ENCODE results near the gene MPZL2.

MPZL2 gene

DNA sequence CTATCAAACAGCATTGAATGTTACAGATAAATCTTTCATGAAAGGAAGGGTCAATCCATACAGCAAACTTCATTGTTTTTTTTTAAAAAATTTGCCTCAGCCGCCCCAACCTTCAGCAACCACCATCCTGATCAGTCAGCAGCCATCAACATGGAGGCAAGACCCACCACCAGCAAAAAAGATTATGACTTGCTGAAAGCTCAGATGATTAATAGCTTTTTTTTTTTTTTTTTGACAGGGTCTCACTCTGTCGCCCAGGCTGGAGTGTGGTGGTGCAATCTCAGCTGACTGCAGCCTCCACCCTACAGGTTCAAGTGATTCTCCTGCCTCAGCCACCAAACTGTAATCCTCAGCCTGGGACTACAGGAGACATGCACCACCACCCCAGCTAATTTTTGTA is 22.4 kb upstream of the MPZL2 start:
- Histone ChIP-seq H3K4me3 (ENCODE audit: insufficient read depth, low read depth, low read length) (no peak overlapping the region), H3K9me3 (ENCODE audit: control insufficient read depth, low read length) (no peaks in the 10 kb centered on the region), H3K27me3 (ENCODE audit: control insufficient read depth, insufficient read depth, low read length, poor library complexity, severe bottlenecking) (no peaks in the 10 kb centered on the region), H3K36me3 (ENCODE audit: control insufficient read depth, insufficient read depth, low read length) (no peaks in the 10 kb centered on the region), H3K4me1 (ENCODE audit: control insufficient read depth, insufficient read depth, low read length) (no peaks in the 10 kb centered on the region), H3K27ac (ENCODE audit: insufficient read depth, low read depth, low read length, poor library complexity, severe bottlenecking) (no peak overlapping the region)
- WGBS, 2 experiments = 72 to 88% methylated on average over 2 of the region's 2 CpGs

- Histone ChIP-seq H3K36me3 (ENCODE audit: control insufficient read depth, insufficient read depth, low read length) (no peaks in the 10 kb centered on the region), H3K27ac (ENCODE audit: insufficient read depth, low read depth, low read length, poor library complexity, severe bottlenecking) (no peak overlapping the region), H3K4me3 (ENCODE audit: insufficient read depth, low read depth, low read length) (no peak overlapping the region), H3K4me1 (ENCODE audit: control insufficient read depth, insufficient read depth, low read length) (no peaks in the 10 kb centered on the region), H3K9me3 (ENCODE audit: control insufficient read depth, low read length) (no peaks in the 10 kb centered on the region), H3K27me3 (ENCODE audit: control insufficient read depth, insufficient read depth, low read length, poor library complexity, severe bottlenecking) (no peaks in the 10 kb centered on the region)
- WGBS, 2 experiments = 88 to 93% methylated on average over 4 of the region's 4 CpGs
Observed at GRCh38 chr11:118283756-118284350, 19.8 kb upstream of the MPZL2 start.

DNA sequence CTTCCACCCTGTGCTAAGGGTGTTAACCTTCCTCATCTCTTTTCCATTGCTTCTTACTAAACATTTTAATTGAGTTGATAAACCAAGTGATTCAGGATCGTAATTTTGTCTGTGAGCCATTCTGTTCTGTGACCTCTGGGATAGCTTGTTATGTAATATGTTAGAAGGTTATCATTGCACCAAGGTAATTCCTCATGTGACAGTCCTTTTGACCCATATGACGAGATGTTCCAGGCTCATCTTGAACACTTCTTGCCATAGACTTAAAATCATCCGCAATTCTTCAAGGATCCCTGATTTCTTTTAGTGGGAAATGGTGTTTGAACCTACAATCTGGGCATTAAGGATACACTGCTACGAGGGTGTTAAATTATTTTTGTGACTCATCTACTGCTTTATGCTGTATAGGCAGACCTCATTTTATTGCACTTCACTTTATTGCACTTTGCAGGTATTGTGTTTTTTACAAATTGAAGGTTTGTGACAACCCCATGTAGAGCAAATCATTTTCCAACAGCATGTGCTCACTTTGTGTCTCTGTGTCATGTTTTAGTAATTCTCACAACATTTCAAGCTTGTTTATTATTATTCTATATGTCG is 19.0 kb upstream of the MPZL2 start:
- Histone ChIP-seq H3K27ac (ENCODE audit: insufficient read depth, low read depth, low read length, poor library complexity, severe bottlenecking) (no peak overlapping the region), H3K9me3 (ENCODE audit: control insufficient read depth, low read length) (no peaks in the 10 kb centered on the region), H3K36me3 (ENCODE audit: control insufficient read depth, insufficient read depth, low read length) (no peaks in the 10 kb centered on the region), H3K4me1 (ENCODE audit: control insufficient read depth, insufficient read depth, low read length) (no peaks in the 10 kb centered on the region), H3K4me3 (ENCODE audit: insufficient read depth, low read depth, low read length) (no peak overlapping the region), H3K27me3 (ENCODE audit: control insufficient read depth, insufficient read depth, low read length, poor library complexity, severe bottlenecking) (no peaks in the 10 kb centered on the region)
- WGBS, 2 experiments = 95 to 96% methylated on average over 5 of the region's 5 CpGs

DNA sequence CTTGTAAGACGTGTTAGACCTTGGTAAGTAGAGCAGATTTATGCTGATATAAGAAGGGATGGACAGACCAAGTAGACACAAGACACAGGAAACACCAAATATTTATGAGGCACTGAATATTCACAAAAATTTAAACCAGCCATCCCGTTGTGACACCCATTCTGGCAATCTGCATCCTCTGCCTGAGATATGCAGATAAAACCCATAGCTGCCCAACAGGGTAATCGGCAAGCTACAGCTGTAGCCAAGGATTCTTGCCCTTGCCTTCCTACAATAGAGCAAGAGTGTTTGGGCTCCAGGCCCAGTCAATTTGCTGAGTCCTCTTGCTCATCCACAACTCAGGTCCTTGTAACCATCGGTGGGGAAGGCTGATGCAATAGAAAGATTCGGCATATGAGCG is 18.5 kb upstream of the MPZL2 start:
- no peaks in the 10 kb centered on the region for H3K4me1 ChIP-seq (ENCODE audit: control insufficient read depth, insufficient read depth, low read length)
- no peaks in the 10 kb centered on the region for H3K27me3 ChIP-seq (ENCODE audit: control insufficient read depth, insufficient read depth, low read length, poor library complexity, severe bottlenecking)
- 70 to 76% methylated on average over 6 of the region's 6 CpGs for WGBS, 2 experiments
- H3K9me3 ChIP-seq (ENCODE audit: control insufficient read depth, low read length) = no peaks in the 10 kb centered on the region
- no peak overlapping the region for H3K27ac ChIP-seq (ENCODE audit: insufficient read depth, low read depth, low read length, poor library complexity, severe bottlenecking)
- no peaks in the 10 kb centered on the region for H3K36me3 ChIP-seq (ENCODE audit: control insufficient read depth, insufficient read depth, low read length)
- no peak overlapping the region for H3K4me3 ChIP-seq (ENCODE audit: insufficient read depth, low read depth, low read length)

DNA sequence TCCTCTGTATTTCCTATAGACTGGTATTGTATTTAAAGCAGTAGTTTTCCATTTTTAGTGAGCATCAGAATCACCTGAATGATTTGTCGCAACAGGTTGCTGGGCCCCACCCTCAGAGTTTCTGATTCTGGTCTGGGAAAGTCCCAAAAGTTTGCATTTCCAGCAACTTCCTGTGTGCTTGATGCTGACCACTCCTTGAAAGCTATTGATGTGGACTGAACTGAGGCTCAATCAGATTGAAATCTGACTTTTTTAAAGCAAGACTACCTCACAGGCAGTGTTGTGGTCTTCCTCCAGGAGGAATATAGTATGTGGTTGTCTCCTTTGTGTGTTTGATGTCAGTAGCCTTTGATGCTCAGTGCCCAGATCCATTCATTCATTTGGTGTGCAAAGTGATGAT is 17.2 kb upstream of the MPZL2 start:
- H3K4me3 ChIP-seq (ENCODE audit: insufficient read depth, low read depth, low read length) = no peak overlapping the region
- WGBS, 2 experiments = 94 to 98% methylated on average over 1 of the region's 1 CpG
- no peaks in the 10 kb centered on the region for H3K4me1 ChIP-seq (ENCODE audit: control insufficient read depth, insufficient read depth, low read length)
- peaks cover 6% of the 10 kb centered on the region for H3K27me3 ChIP-seq (ENCODE audit: control insufficient read depth, insufficient read depth, low read length, poor library complexity, severe bottlenecking)
- H3K9me3 ChIP-seq (ENCODE audit: control insufficient read depth, low read length) = no peaks in the 10 kb centered on the region
- H3K36me3 ChIP-seq (ENCODE audit: control insufficient read depth, insufficient read depth, low read length) = no peaks in the 10 kb centered on the region
- H3K27ac ChIP-seq (ENCODE audit: insufficient read depth, low read depth, low read length, poor library complexity, severe bottlenecking) = no peak overlapping the region

DNA sequence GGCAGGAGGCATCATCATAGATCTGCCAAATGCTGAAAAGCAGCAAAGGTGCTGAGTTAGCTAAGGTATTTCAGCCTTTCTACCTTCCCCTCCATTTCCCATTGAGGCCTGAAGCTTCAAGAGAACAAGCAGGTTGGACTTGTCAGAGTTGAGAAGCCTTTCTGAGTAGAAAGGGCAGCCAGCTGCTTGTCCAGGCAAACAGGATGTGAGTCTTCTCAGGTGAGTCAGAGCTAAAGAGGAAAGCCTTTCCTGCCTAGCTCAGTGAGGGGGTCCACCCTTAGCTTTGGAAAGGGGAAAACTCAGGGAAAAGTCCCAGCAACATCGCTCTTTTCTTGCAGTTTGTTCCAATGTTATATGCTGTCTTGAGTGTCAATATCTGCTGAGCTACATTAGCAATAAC is 13.2 kb upstream of the MPZL2 start:
- Histone ChIP-seq H3K27ac (ENCODE audit: insufficient read depth, low read depth, low read length, poor library complexity, severe bottlenecking) (no peak overlapping the region), H3K4me3 (ENCODE audit: insufficient read depth, low read depth, low read length) (no peak overlapping the region), H3K27me3 (ENCODE audit: control insufficient read depth, insufficient read depth, low read length, poor library complexity, severe bottlenecking) (peaks cover 6% of the 10 kb centered on the region), H3K4me1 (ENCODE audit: control insufficient read depth, insufficient read depth, low read length) (no peaks in the 10 kb centered on the region), H3K36me3 (ENCODE audit: control insufficient read depth, insufficient read depth, low read length) (no peaks in the 10 kb centered on the region), H3K9me3 (ENCODE audit: control insufficient read depth, low read length) (no peaks in the 10 kb centered on the region)
- 85 to 100% methylated on average over 1 of the region's 1 CpG for WGBS, 2 experiments

GRCh38 chr11:118276422-118276821 is 12.3 kb upstream of the MPZL2 start:
- no peaks in the 10 kb centered on the region for H3K9me3 ChIP-seq (ENCODE audit: control insufficient read depth, low read length)
- no peak overlapping the region for H3K27ac ChIP-seq (ENCODE audit: insufficient read depth, low read depth, low read length, poor library complexity, severe bottlenecking)
- peaks cover 6% of the 10 kb centered on the region for H3K27me3 ChIP-seq (ENCODE audit: control insufficient read depth, insufficient read depth, low read length, poor library complexity, severe bottlenecking)
- H3K4me1 ChIP-seq (ENCODE audit: control insufficient read depth, insufficient read depth, low read length) = no peaks in the 10 kb centered on the region
- WGBS, 2 experiments = 89 to 94% methylated on average over 1 of the region's 1 CpG
- no peaks in the 10 kb centered on the region for H3K36me3 ChIP-seq (ENCODE audit: control insufficient read depth, insufficient read depth, low read length)
- no peak overlapping the region for H3K4me3 ChIP-seq (ENCODE audit: insufficient read depth, low read depth, low read length)

DNA sequence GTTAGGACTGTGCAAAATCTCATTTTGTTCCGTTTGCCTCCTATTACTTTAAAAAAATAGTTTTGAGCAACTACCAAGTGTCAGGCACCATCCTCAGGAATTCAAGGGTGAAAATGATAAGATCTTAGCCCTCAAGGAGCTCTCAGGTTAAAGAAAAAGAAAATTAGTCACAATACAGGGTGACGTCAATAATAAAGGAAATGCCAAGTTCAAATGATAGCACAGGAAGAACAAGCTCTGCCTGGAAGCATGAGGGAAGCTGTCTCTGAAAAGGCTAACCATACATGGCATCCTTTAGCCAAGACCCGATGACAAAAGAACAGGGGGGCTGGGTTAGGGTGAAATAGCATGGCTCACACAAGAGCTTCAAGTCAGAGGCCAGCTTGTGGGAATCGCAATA is 11.1 kb upstream of the MPZL2 start:
- no peaks in the 10 kb centered on the region for H3K9me3 ChIP-seq (ENCODE audit: control insufficient read depth, low read length)
- peaks cover 9% of the 10 kb centered on the region for H3K27me3 ChIP-seq (ENCODE audit: control insufficient read depth, insufficient read depth, low read length, poor library complexity, severe bottlenecking)
- no peak overlapping the region for H3K27ac ChIP-seq (ENCODE audit: insufficient read depth, low read depth, low read length, poor library complexity, severe bottlenecking)
- H3K36me3 ChIP-seq (ENCODE audit: control insufficient read depth, insufficient read depth, low read length) = no peaks in the 10 kb centered on the region
- H3K4me3 ChIP-seq (ENCODE audit: insufficient read depth, low read depth, low read length) = no peak overlapping the region
- no peaks in the 10 kb centered on the region for H3K4me1 ChIP-seq (ENCODE audit: control insufficient read depth, insufficient read depth, low read length)
- WGBS, 2 experiments = 69 to 70% methylated on average over 4 of the region's 4 CpGs

DNA sequence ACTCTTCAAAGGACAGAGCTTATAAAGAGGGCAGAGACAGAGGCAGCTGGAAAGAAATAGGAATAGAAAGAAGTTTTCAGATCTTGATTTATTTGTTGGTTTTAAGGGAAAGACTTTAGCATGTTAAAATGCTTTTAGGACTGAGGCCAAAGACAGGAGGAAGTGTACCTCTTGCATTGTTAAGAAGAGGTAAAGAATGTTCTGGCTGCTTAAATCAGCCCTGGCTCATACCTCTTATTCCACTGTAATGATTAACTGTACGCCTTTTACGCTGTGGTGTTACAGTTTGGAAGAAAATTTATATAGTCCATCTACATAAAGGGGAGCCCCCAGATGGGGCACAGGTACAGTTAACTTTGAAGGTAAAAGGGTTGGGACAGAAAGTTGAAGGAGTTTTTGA is 10.1 kb upstream of the MPZL2 start:
- H3K4me3 ChIP-seq (ENCODE audit: insufficient read depth, low read depth, low read length) = no peak overlapping the region

DNA sequence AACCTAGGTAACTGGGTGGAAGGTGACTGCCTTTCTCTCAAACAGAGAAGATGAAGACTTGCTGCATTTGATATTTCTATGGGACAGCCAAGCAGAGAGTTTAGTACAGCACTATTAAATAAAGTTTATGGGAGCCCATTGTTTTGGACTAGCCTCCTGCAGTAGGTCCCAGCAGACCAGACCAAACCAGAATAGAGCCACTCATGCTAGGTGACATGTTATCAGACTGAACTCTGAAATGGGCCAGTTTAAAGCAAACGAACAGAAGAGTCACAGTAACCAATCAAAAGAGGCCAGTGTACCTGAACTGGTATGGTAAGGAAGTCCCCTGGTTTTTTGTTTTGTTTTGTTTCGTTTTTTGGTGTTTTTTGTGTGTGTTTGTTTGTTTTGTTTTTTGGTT is 7.9 kb upstream of the MPZL2 start:
- Histone ChIP-seq H3K9me3 (ENCODE audit: control insufficient read depth, low read length) (no peaks in the 10 kb centered on the region), H3K27me3 (ENCODE audit: control insufficient read depth, insufficient read depth, low read length, poor library complexity, severe bottlenecking) (peaks cover 26% of the 10 kb centered on the region), H3K4me1 (ENCODE audit: control insufficient read depth, insufficient read depth, low read length) (no peaks in the 10 kb centered on the region), H3K4me3 (ENCODE audit: insufficient read depth, low read depth, low read length) (no peak overlapping the region), H3K36me3 (ENCODE audit: control insufficient read depth, insufficient read depth, low read length) (no peaks in the 10 kb centered on the region), H3K27ac (ENCODE audit: insufficient read depth, low read depth, low read length, poor library complexity, severe bottlenecking) (no peak overlapping the region)
- 78 to 85% methylated on average over 2 of the region's 2 CpGs for WGBS, 2 experiments

More for the DNA sequence above, 10.1 kb upstream of the MPZL2 start:
- Histone ChIP-seq H3K27me3 (ENCODE audit: control insufficient read depth, insufficient read depth, low read length, poor library complexity, severe bottlenecking) (peaks cover 18% of the 10 kb centered on the region), H3K27ac (ENCODE audit: insufficient read depth, low read depth, low read length, poor library complexity, severe bottlenecking) (no peak overlapping the region), H3K4me1 (ENCODE audit: control insufficient read depth, insufficient read depth, low read length) (no peaks in the 10 kb centered on the region), H3K36me3 (ENCODE audit: control insufficient read depth, insufficient read depth, low read length) (no peaks in the 10 kb centered on the region), H3K9me3 (ENCODE audit: control insufficient read depth, low read length) (no peaks in the 10 kb centered on the region)
- WGBS, 2 experiments = 86 to 100% methylated on average over 1 to 2 of the region's 2 CpGs
